ENCODE results near the gene GRIP2.

DNA sequence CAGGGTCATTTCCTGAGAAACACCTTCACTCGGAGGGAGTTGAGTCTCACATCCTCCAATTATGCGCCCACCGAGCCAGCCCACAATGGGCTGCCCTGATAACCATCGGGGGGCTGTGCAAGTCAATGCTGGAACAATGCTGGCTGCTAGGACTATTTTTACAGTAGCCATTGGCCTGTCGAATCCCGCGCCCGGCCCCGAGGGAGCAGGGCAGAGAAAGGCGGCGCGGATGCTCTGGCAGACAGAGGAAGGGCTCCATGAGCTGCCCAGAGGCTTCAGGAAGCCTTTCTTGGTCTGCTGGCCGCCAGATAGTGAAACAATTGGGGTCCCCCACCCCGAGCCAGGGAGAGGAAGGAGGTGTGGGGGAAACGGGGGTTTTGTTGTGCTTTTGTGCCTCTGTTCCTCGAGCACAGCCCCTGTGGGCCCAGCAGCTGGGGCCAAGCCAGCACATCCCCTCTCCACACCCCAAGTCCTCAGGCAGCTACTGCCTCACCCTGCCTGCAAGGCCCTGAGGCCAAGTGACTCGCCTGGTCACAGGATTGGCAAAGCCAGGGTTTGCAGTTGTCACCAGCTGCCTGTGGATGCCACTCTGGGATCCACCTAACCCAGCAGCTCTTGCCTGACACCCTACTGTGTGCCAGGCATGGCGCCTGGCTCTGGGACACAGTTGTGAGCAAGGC lies 98.8 kb downstream of the GRIP2 start:
- TF ChIP-seq, protein P1, sequence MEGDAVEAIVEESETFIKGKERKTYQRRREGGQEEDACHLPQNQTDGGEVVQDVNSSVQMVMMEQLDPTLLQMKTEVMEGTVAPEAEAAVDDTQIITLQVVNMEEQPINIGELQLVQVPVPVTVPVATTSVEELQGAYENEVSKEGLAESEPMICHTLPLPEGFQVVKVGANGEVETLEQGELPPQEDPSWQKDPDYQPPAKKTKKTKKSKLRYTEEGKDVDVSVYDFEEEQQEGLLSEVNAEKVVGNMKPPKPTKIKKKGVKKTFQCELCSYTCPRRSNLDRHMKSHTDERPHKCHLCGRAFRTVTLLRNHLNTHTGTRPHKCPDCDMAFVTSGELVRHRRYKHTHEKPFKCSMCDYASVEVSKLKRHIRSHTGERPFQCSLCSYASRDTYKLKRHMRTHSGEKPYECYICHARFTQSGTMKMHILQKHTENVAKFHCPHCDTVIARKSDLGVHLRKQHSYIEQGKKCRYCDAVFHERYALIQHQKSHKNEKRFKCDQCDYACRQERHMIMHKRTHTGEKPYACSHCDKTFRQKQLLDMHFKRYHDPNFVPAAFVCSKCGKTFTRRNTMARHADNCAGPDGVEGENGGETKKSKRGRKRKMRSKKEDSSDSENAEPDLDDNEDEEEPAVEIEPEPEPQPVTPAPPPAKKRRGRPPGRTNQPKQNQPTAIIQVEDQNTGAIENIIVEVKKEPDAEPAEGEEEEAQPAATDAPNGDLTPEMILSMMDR (conservative IDR thresholded peaks at IDR 0.05 in 1 of 2, IDR thresholded peaks at IDR 0.05 in 1 of 2; ENCODE audit: low read depth in 1 of 2, low read length in 2 of 2): no peak
- no peak for TF ChIP-seq EZH2 (IDR thresholded peaks at IDR 0.05; ENCODE audit: low read length, missing control alignments)
